Body of pancreas (tissue), 4 donors: ENCODE data around the gene CD48. TPM values are rescaled to one million over a fixed set of nuclear protein-coding genes. Genes with fewer than 3 reads are reported as not detected.

Source experiments
- ATAC-seq: fragments of 150-250 bp; one replicate; pipeline ENCODE4 v1.9.1; 2016
- DNase-seq, 4 donors: peaks; one replicate each; pipeline ENCODE4 v3.0.0-alpha.2; 2019
- H3K27ac ChIP-seq, 4 donors: fragments of 200-600 bp; sonication (generic); 1 replicate in 3 of 4; 2 replicates in 1 of 4; pipeline versions ENCODE4 v1.5.1 to v1.6.1; 2016 to 2019; ENCODE audit warnings: mild to moderate bottlenecking in 1 of 4, mixed read lengths in 1 of 4, moderate library complexity in 1 of 4
- H3K27me3 ChIP-seq, 2 donors: fragments of 200-600 bp; sonication (generic); one replicate each; pipeline ENCODE4 v1.6.0; 2016; ENCODE audit warnings: mild to moderate bottlenecking in 1 of 2
- H3K36me3 ChIP-seq, 2 donors: fragments of 200-600 bp; sonication (generic); replicated peaks in 1 of 2; 2 replicates each; pipeline ENCODE4 v1.5.1; 2016; ENCODE audit warnings: low read depth in 2 of 2; ENCODE audit not compliant: insufficient read depth in 1 of 2
- H3K4me1 ChIP-seq: fragments of 200-600 bp; sonication (generic); one replicate; pipeline ENCODE4 v1.6.0; 2016
- H3K4me3 ChIP-seq, 2 donors: fragments of 200-600 bp; sonication (generic); 1 replicate in 1 of 2; 2 replicates in 1 of 2; pipeline ENCODE4 v1.5.1; 2016 to 2019
- H3K9me3 ChIP-seq, 3 donors: fragments of 200-600 bp; sonication (generic); 1 replicate in 2 of 3; 2 replicates in 1 of 3; pipeline ENCODE4 v1.5.1; 2016
- POLR2A ChIP-seq, 3 donors: fragments of 450-650 bp; IDR thresholded peaks; one replicate each; pipeline ENCODE4 v1.6.1; 2016; ENCODE audit warnings: antibody characterized with exemption in 3 of 3, mild to moderate bottlenecking in 2 of 3
- WGBS, 2 donors: methylation state at CpG; one replicate each; pipeline ENCODE4 v1.1.5; 2017; 5-methylcytosine and 5-hydroxymethylcytosine counted together
- intact Hi-C: fragments of 100-400 bp; cut with DNase I; formaldehyde crosslinking; loops from one replicate; pipeline ENCODE4 v1.15.1; 2023
- total RNA-seq, 2 donors: library from RNA; depleted of rRNA; stranded (reverse); fragments of >200 nt; gene quantifications; one replicate each; pipeline ENCODE4 v1.1.0, GENCODE V29; 2016
- TF ChIP-seq, protein P1 (sequence below), 7 experiments: fragments of 450-650 bp in 4 of 7; fragments of 200-600 bp in 3 of 7; sonication (generic) in 3 of 7; IDR thresholded peaks; one replicate each; pipeline ENCODE4 v1.5.1; 2016 to 2019; ENCODE audit warnings: antibody characterized with exemption in 7 of 7

The CD48 gene
- total RNA-seq, 2 donors from 2014 or later = 2.3 to 5.7 TPM

DNA sequence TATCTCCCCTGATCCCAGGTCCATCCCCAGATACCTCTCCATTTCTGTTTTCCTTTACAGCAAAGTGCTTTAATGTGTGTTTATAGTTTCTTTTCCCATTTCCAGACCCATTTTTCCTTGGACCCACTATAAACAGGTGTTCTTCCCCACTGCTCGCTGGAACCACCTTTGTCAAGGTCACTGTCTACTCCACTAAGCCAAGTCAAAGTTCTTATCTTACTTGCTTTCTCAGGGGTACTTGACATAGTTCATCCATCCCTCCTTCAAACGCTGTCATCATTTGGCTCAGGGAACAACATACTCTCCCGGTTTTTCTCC lies 73.1 kb downstream of the CD48 start:
- Histone ChIP-seq H3K4me1 (peaks cover 21% of the 10 kb centered on the region), H3K9me3 (no peaks in the 10 kb centered on the region), H3K36me3 (no peaks in the 10 kb centered on the region), H3K4me3 (no peak overlapping the region), H3K27me3 (no peaks in the 10 kb centered on the region), H3K27ac (peak overlapping the region in 1 of 4 donors; percentile 5)
- TF ChIP-seq, protein P1, sequence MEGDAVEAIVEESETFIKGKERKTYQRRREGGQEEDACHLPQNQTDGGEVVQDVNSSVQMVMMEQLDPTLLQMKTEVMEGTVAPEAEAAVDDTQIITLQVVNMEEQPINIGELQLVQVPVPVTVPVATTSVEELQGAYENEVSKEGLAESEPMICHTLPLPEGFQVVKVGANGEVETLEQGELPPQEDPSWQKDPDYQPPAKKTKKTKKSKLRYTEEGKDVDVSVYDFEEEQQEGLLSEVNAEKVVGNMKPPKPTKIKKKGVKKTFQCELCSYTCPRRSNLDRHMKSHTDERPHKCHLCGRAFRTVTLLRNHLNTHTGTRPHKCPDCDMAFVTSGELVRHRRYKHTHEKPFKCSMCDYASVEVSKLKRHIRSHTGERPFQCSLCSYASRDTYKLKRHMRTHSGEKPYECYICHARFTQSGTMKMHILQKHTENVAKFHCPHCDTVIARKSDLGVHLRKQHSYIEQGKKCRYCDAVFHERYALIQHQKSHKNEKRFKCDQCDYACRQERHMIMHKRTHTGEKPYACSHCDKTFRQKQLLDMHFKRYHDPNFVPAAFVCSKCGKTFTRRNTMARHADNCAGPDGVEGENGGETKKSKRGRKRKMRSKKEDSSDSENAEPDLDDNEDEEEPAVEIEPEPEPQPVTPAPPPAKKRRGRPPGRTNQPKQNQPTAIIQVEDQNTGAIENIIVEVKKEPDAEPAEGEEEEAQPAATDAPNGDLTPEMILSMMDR (IDR thresholded peaks at IDR 0.05) = no peak
- no peak for TF ChIP-seq POLR2A (IDR thresholded peaks at IDR 0.05)
- ATAC-seq (no peak), DNase-seq (no peak)
- WGBS, 2 donors = 38 to 47% methylated on average over 3 of the region's 3 CpGs
- intact Hi-C loops = no loop called here

DNA sequence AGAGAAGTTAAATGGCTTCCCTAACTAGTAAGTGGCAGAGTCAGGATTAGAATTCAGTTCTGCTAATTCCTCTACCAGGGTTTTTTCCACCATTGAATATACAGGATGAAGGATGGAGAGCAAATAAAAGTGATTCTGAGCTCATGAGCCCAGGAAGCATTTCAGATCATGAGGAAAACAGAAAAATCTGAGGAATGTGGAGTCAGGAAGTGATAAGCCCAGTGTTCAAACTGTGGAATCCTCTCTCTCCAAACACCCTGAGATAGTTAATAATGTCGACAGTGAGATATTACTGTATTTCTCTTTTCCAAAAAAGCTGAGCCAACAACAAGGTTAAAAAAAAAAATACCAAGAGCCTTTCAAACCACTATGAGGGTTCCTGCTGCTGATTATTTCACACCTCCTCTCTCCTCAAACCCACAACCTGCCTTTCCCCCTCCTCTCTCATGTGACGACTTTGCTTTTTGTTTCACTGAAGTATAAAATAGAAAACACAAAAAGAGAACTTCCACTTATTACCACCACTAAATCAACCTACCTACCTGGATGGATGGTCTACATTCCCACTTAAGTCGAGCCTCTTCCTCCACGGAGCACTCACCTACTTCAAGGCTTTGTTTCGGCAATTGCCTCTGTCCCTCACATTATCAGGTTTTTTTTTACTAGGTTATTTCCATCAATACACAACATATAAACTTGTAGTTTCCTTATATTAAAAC lies 73.6 kb downstream of the CD48 start:
- WGBS, 2 donors = 68 to 72% methylated on average over 5 of the region's 5 CpGs
- ATAC-seq = no peak
- intact Hi-C loops = no loop called here
- no peaks in the 10 kb centered on the region for H3K27me3 ChIP-seq
- H3K4me3 ChIP-seq = no peak overlapping the region
- TF ChIP-seq, protein P1 (IDR thresholded peaks at IDR 0.05) = no peak
- no peak for TF ChIP-seq POLR2A (IDR thresholded peaks at IDR 0.05)
- DNase-seq = no peak
- H3K27ac ChIP-seq = peak overlapping the region in 1 of 4 donors; percentile 5
- H3K4me1 ChIP-seq = peaks cover 20% of the 10 kb centered on the region
- no peaks in the 10 kb centered on the region for H3K36me3 ChIP-seq
- H3K9me3 ChIP-seq = no peaks in the 10 kb centered on the region

DNA sequence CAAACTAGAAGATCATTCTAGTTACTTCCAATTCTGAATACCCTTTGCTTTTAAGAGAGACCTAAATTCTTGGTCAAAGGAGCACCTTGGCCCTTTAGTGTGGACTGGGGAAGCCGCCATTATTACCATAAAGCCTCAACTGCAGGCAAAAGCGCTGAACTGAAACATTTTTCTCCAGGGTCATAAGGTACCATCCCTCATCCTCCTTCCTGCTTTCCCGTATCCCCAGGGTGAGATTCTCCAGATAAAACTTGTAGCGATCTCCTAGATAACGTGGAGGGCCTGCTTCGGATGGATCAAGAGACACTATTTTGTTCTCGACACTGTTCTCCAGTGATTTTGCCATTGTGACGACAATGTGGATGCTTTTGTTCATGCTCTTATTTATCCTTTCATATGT lies 74.6 kb downstream of the CD48 start:
- ATAC-seq = no peak
- WGBS, 2 donors = 91 to 94% methylated on average over 8 of the region's 8 CpGs

DNA sequence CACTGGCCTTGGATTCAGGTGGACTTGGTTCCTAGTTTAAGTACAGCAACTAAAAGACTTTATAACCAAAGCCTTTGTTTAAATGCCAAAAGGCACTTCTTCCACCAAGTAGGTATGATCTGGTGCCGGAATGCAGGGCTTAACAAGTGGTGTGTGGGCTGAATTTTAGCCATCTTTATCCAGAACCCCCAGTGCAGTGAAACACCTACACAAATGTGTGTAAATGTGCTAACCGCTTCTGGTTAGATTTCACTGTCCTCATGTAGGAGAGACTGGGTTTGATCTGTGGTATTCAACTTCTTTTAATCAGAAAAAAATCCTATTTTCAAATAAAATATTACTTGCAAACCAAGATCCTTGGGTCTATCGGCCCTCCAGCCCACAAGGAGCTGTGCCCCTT lies 75.1 kb downstream of the CD48 start:
- H3K9me3 ChIP-seq = no peaks in the 10 kb centered on the region
- H3K27ac ChIP-seq = no peak overlapping the region
- no peaks in the 10 kb centered on the region for H3K36me3 ChIP-seq
- intact Hi-C loops = no loop called here
- TF ChIP-seq, protein P1 (IDR thresholded peaks at IDR 0.05) = no peak
- TF ChIP-seq POLR2A (IDR thresholded peaks at IDR 0.05) = no peak
- DNase-seq = no peak
- no peak for ATAC-seq
- 86 to 88% methylated on average over 3 of the region's 3 CpGs for WGBS, 2 donors
- no peak overlapping the region for H3K4me3 ChIP-seq
- H3K4me1 ChIP-seq = peaks cover 16% of the 10 kb centered on the region
- H3K27me3 ChIP-seq = no peaks in the 10 kb centered on the region

More for the DNA sequence above, 74.6 kb downstream of the CD48 start:
- H3K27me3 ChIP-seq = no peaks in the 10 kb centered on the region
- intact Hi-C loops = no loop called here
- no peak overlapping the region for H3K27ac ChIP-seq
- no peak overlapping the region for H3K4me3 ChIP-seq
- TF ChIP-seq, protein P1 (IDR thresholded peaks at IDR 0.05) = no peak
- no peak for TF ChIP-seq POLR2A (IDR thresholded peaks at IDR 0.05)
- peaks cover 16% of the 10 kb centered on the region for H3K4me1 ChIP-seq
- no peak for DNase-seq
- no peaks in the 10 kb centered on the region for H3K36me3 ChIP-seq
- H3K9me3 ChIP-seq = no peaks in the 10 kb centered on the region

DNA sequence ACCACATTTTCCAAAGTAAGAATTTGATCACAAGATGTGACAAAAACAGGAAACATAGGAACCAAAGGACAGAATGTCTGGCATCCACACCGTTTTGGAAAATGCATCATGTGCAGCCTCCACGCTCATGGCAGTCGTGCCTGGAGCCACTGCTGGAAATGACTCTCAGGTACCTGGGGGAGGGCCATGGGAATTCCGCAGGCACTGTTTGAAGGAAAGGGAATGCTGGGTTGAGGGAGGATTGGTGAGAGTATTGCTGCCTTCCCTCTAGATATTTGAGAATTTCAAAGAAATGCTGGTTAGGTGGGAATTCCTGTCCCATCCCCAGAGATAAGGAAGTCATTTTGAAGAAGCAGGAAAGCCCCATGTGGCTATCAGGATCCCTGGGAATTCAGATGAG lies 75.5 kb downstream of the CD48 start:
- no peak overlapping the region for H3K27ac ChIP-seq
- 83 to 84% methylated on average over 4 of the region's 4 CpGs for WGBS, 2 donors
- H3K4me3 ChIP-seq = no peak overlapping the region
- ATAC-seq (no peak), DNase-seq (no peak)
- H3K4me1 ChIP-seq = peaks cover 16% of the 10 kb centered on the region
- no peaks in the 10 kb centered on the region for H3K36me3 ChIP-seq
- no peaks in the 10 kb centered on the region for H3K27me3 ChIP-seq
- TF ChIP-seq, protein P1 (IDR thresholded peaks at IDR 0.05) = no peak
- no peak for TF ChIP-seq POLR2A (IDR thresholded peaks at IDR 0.05)
- no peaks in the 10 kb centered on the region for H3K9me3 ChIP-seq
- intact Hi-C loops = no loop called here
